ENCODE results near the gene WSB2.

The WSB2 gene

GRCh38 chr12:117998719-117999118 lies 62.3 kb downstream of the WSB2 start:
- DNase-seq (ENCODE audit: low read depth in 2 of 2, low spot score in 1 of 2): no peak

- no peak for DNase-seq (ENCODE audit: low read depth in 2 of 2, low spot score in 1 of 2)
Observed at GRCh38 chr12:117994551-117995438, 66.2 kb downstream of the WSB2 start.

- no peak for DNase-seq (ENCODE audit: low read depth in 2 of 2, low spot score in 1 of 2)
Observed at GRCh38 chr12:117986705-117987469, 74.1 kb downstream of the WSB2 start.

- DNase-seq (ENCODE audit: low read depth in 2 of 2, low spot score in 1 of 2): no peak
Observed at GRCh38 chr12:117985182-117985581, 75.8 kb downstream of the WSB2 start.

Data from stimulated activated CD8-positive, alpha-beta memory T cell treated with anti-CD3 and anti-CD28 coated beads, Interleukin-4, amount 100 ng/mL, for 4 hours (primary cell).